GM12872 (cell line): ENCODE measurements around the gene APOA1.

ENCODE experiments used
- CTCF ChIP-seq: IDR thresholded peaks from 3 replicates; pipeline ENCODE4 v1.5.1; 2011; ENCODE audit warnings: low read depth, mild to moderate bottlenecking, low read length, moderate library complexity; ENCODE audit not compliant: insufficient read depth

Gene APOA1

GRCh38 chr11:116790167-116791001 lies 47.0 kb downstream of the APOA1 start:
- TF ChIP-seq CTCF: no peak

- TF ChIP-seq CTCF: no peak
Observed at GRCh38 chr11:116788975-116789374, 48.4 kb downstream of the APOA1 start.

- no peak for TF ChIP-seq CTCF
Observed at GRCh38 chr11:116788534-116788933, 48.9 kb downstream of the APOA1 start.

GRCh38 chr11:116787786-116788486 lies 49.5 kb downstream of the APOA1 start, which contains the start of gene ZPR1:
TSS of gene ZPR1 (minus strand) at chr11:116788023. CDS start at chr11:116787990, 33 bp downstream.
- no peak for TF ChIP-seq CTCF

GRCh38 chr11:116787436-116787785 lies 50.0 kb downstream of the APOA1 start:
- TF ChIP-seq CTCF: no peak

GRCh38 chr11:116786966-116787365 lies 50.5 kb downstream of the APOA1 start:
- no peak for TF ChIP-seq CTCF

- no peak for TF ChIP-seq CTCF
Observed at GRCh38 chr11:116786326-116786725, 51.1 kb downstream of the APOA1 start.
